ENCODE results near the gene BBS2.
A peak's percentile ranks its signal among the peaks of the same experiment; 100 is the strongest.

Gene BBS2

GRCh38 chr16:56451753-56452689, 67.8 kb downstream of the BBS2 start:
- TF ChIP-seq CSDC2 (CRISPR knock-in tag; IDR thresholded peaks at IDR 0.05) (no peak), GLIS3 (CRISPR knock-in tag; IDR thresholded peaks at IDR 0.05) (no peak), ESRRG (CRISPR knock-in tag; IDR thresholded peaks at IDR 0.05) (no peak), ZFP30 (CRISPR knock-in tag; IDR thresholded peaks at IDR 0.05) (no peak), ZFP3 (CRISPR knock-in tag; IDR thresholded peaks at IDR 0.05) (no peak), CSRNP3 (CRISPR knock-in tag; IDR thresholded peaks at IDR 0.05) (no peak), TOX (CRISPR knock-in tag; IDR thresholded peaks at IDR 0.05; ENCODE audit: borderline replicate concordance) (no peak), POU6F1 (CRISPR knock-in tag; IDR thresholded peaks at IDR 0.05; ENCODE audit: borderline replicate concordance, low read depth) (no peak), CREB5 (CRISPR knock-in tag; IDR thresholded peaks at IDR 0.05; ENCODE audit: low read depth) (no peak), RARB (CRISPR knock-in tag; IDR thresholded peaks at IDR 0.05) (no peak), ARNTL (CRISPR knock-in tag; IDR thresholded peaks at IDR 0.05; ENCODE audit: borderline replicate concordance, low read depth) (no peak), BACH2 (CRISPR knock-in tag; IDR thresholded peaks at IDR 0.05; ENCODE audit: borderline replicate concordance) (no peak)
- ATAC-seq, result peak; percentile 67

- peak; percentile 98 for ATAC-seq
- no peak for TF ChIP-seq PATZ1 (CRISPR knock-in tag; IDR thresholded peaks at IDR 0.05; ENCODE audit: borderline replicate concordance)
Measured at GRCh38 chr16:56450986-56451752, 68.7 kb downstream of the BBS2 start, which contains the start of the genes NUDT21 and OGFOD1. TSS of gene NUDT21 (minus strand) at chr16:56451332. CDS start at chr16:56451202, 130 bp downstream. TSS of gene OGFOD1 (plus strand) at chr16:56451554. CDS start at chr16:56451613, 59 bp downstream.

- peak; percentile 4; the same call in 2 of the 3 replicates for ATAC-seq
- TF ChIP-seq RARB (CRISPR knock-in tag; IDR thresholded peaks at IDR 0.05), result no peak
- no peak for TF ChIP-seq OSR1 (CRISPR knock-in tag; IDR thresholded peaks at IDR 0.05)
- TF ChIP-seq ZC3H10 (CRISPR knock-in tag; IDR thresholded peaks at IDR 0.05), result no peak
- TF ChIP-seq BACH2 (CRISPR knock-in tag; IDR thresholded peaks at IDR 0.05; ENCODE audit: borderline replicate concordance), result no peak
- TF ChIP-seq ZNF8 (CRISPR knock-in tag; IDR thresholded peaks at IDR 0.05), result no peak
- no peak for TF ChIP-seq ZFP30 (CRISPR knock-in tag; IDR thresholded peaks at IDR 0.05)
- TF ChIP-seq ISL1 (CRISPR knock-in tag; IDR thresholded peaks at IDR 0.05), result no peak
- no peak for TF ChIP-seq ZNF565 (CRISPR knock-in tag; conservative IDR thresholded peaks at IDR 0.05; ENCODE audit: low read depth)
- no peak for TF ChIP-seq ARNTL (CRISPR knock-in tag; IDR thresholded peaks at IDR 0.05; ENCODE audit: borderline replicate concordance, low read depth)
- TF ChIP-seq ZNF70 (CRISPR knock-in tag; IDR thresholded peaks at IDR 0.05), result no peak
- TF ChIP-seq GLIS3 (CRISPR knock-in tag; IDR thresholded peaks at IDR 0.05), result no peak
- no peak for TF ChIP-seq TSHZ2 (CRISPR knock-in tag; IDR thresholded peaks at IDR 0.05)
- no peak for TF ChIP-seq ESRRG (CRISPR knock-in tag; IDR thresholded peaks at IDR 0.05)
- no peak for TF ChIP-seq TOX (CRISPR knock-in tag; IDR thresholded peaks at IDR 0.05; ENCODE audit: borderline replicate concordance)
- no peak for TF ChIP-seq CREB5 (CRISPR knock-in tag; IDR thresholded peaks at IDR 0.05; ENCODE audit: low read depth)
- no peak for TF ChIP-seq TCF4 (CRISPR knock-in tag; IDR thresholded peaks at IDR 0.05; ENCODE audit: borderline replicate concordance)
- no peak for TF ChIP-seq PATZ1 (CRISPR knock-in tag; IDR thresholded peaks at IDR 0.05; ENCODE audit: borderline replicate concordance)
Measured at GRCh38 chr16:56450275-56450985, 69.4 kb downstream of the BBS2 start.
